OCI-LY3 (cell line): ENCODE data around the gene CDH6.

Experiments
- CTCF ChIP-seq: fragments of 200-600, 300-600 bp; sonication (generic); IDR thresholded peaks from 2 replicates; pipeline ENCODE4 v1.5.1; 2014; ENCODE audit warnings: antibody characterized with exemption, low read length, low read depth
- EZH2phosphoT487 ChIP-seq: fragments of 200-600 bp; shearing (Covaris generic); IDR thresholded peaks from 2 replicates; pipeline ENCODE4 v1.6.1; 2018; ENCODE audit warnings: antibody characterized with exemption, mixed run types, low read depth

GRCh38 chr5:31375999-31376720, 182.7 kb downstream of the CDH6 start:
- TF ChIP-seq CTCF (no peak), EZH2phosphoT487 (no peak)
